ENCODE measurements around the gene NEAT1. TPM values are rescaled to one million over a fixed set of nuclear protein-coding genes. Genes with fewer than 3 reads are reported as not detected.

NEAT1 gene
- total and polyA plus RNA-seq, 2 experiments from 2014 or later = 5.3 to 7.2 TPM

DNA sequence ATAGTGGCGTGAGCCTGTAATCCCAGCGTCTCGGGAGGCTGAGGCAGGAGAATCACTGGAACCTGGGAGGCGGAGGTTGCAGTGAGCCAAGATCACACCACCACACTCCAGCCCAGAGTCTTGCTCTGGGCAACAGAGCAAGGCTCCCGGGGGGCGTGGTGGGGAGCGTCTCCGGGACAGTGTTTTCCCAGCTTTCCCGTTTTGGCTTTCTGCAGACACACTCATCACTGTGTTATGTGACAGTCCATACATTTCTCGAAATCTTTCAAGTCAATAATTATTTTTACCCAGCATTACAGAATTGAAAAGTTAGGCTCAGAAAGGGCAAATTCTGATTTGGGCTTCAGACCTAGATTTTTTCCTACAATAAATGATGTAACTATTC lies 31.7 kb downstream of the NEAT1 start:
- H3K27me3 Mint-ChIP-seq (ENCODE audit: insufficient read depth, low read depth, poor library complexity) = peaks cover 71% of the 10 kb centered on the region
- Histone ChIP-seq H4K20me1 (replicated peaks; ENCODE audit: insufficient read depth) (no peaks in the 10 kb centered on the region), H3K4me2 (peak overlapping the region; percentile 93), H3K36me3 (ENCODE audit: insufficient read depth) (no peaks in the 10 kb centered on the region), H3K79me2 (replicated peaks; ENCODE audit: insufficient read depth) (no peaks in the 10 kb centered on the region), H3K27ac (ENCODE audit: low read depth) (no peak overlapping the region), H2AFZ (peak overlapping the region; percentile 99; the same call in 1 of the 2 replicates), H3K9me2 (ENCODE audit: insufficient read depth) (no peaks in the 10 kb centered on the region), H3K4me3 (peak overlapping the region; percentile 76), H3K4me1 (ENCODE audit: insufficient read depth) (peaks cover 11% of the 10 kb centered on the region), H3F3A (replicated peaks; ENCODE audit: low read depth) (peaks cover 4% of the 10 kb centered on the region; the same call in 1 of the 2 replicates), H3K27me3 (ENCODE audit: insufficient read depth) (peaks cover 58% of the 10 kb centered on the region)
- peaks cover 1% of the 10 kb centered on the region; the same call in 1 of the 3 replicates for H3K36me3 Mint-ChIP-seq (ENCODE audit: low read depth)
- H3K4me1 Mint-ChIP-seq = peaks cover 11% of the 10 kb centered on the region
- no peak for ATAC-seq
- TF ChIP-seq, protein P1, sequence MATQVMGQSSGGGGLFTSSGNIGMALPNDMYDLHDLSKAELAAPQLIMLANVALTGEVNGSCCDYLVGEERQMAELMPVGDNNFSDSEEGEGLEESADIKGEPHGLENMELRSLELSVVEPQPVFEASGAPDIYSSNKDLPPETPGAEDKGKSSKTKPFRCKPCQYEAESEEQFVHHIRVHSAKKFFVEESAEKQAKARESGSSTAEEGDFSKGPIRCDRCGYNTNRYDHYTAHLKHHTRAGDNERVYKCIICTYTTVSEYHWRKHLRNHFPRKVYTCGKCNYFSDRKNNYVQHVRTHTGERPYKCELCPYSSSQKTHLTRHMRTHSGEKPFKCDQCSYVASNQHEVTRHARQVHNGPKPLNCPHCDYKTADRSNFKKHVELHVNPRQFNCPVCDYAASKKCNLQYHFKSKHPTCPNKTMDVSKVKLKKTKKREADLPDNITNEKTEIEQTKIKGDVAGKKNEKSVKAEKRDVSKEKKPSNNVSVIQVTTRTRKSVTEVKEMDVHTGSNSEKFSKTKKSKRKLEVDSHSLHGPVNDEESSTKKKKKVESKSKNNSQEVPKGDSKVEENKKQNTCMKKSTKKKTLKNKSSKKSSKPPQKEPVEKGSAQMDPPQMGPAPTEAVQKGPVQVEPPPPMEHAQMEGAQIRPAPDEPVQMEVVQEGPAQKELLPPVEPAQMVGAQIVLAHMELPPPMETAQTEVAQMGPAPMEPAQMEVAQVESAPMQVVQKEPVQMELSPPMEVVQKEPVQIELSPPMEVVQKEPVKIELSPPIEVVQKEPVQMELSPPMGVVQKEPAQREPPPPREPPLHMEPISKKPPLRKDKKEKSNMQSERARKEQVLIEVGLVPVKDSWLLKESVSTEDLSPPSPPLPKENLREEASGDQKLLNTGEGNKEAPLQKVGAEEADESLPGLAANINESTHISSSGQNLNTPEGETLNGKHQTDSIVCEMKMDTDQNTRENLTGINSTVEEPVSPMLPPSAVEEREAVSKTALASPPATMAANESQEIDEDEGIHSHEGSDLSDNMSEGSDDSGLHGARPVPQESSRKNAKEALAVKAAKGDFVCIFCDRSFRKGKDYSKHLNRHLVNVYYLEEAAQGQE (IDR thresholded peaks at IDR 0.05; ENCODE audit: unreplicated experiment) = no peak
- TF ChIP-seq ZNF114 (CRISPR knock-in tag; IDR thresholded peaks at IDR 0.05) = no peak
- TF ChIP-seq ZNF331 (CRISPR knock-in tag; IDR thresholded peaks at IDR 0.05; ENCODE audit: low read depth) = no peak
- no peak for TF ChIP-seq POLR2AphosphoS5 (IDR thresholded peaks at IDR 0.05; ENCODE audit: low read depth)
- TF ChIP-seq ETS1 (IDR thresholded peaks at IDR 0.05) = no peak
- DNase-seq (ENCODE audit: low spot score) = no peak
- peak overlapping the region; percentile 74; the same call in 2 of the 3 replicates for H3K4me3 Mint-ChIP-seq
- H3K27ac Mint-ChIP-seq = no peak overlapping the region
- peaks cover 27% of the 10 kb centered on the region for H3K9me3 Mint-ChIP-seq

DNA sequence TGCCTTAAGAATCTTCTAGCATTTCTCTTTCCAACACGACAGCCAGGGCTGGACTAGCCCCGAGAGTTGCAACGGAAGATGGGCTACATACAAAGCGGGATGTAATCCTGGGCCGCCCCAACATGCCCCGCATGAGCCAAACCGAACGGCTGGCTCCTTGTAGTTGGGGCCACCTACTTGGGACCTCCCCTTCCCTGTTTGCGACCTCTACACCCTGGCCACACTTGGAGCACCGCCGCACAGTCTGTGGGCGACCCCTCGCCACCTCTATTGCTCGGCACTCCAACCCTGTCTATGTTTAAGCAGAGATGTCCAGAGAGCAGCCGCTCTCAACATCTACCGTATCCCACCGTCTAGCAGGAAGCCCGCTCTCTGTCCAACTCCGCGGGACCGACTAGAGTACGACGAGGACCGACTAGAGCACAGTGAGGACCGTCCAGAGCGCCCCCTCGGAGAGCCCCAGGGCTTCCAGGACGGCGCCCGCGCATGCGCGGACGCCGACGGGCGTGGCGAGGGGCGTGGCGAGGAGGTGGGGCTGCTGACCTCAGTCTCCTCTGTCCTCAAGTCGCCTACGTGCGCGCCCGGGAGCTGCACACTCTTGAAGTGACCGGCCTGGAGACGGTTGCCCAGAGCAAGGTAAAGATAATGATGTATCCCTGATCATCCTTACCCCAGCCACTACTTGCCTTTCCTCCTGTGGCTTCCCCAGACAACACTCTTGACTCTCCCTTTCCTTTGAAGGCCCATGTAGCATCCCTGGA lies 32.3 kb downstream of the NEAT1 start:
- peak; percentile 95 for DNase-seq (ENCODE audit: low spot score)
- H3K4me3 ChIP-seq = peak overlapping the region; percentile 76
- H3K27ac ChIP-seq (ENCODE audit: low read depth) = no peak overlapping the region
- Mint-ChIP-seq H3K4me1 (peaks cover 16% of the 10 kb centered on the region), H3K4me3 (peak overlapping the region; percentile 74), H3K9me3 (peaks cover 21% of the 10 kb centered on the region), H3K27me3 (ENCODE audit: insufficient read depth, low read depth, poor library complexity) (peaks cover 76% of the 10 kb centered on the region), H3K36me3 (ENCODE audit: low read depth) (no peaks in the 10 kb centered on the region), H3K27ac (no peak overlapping the region)
- peaks cover 64% of the 10 kb centered on the region for H3K27me3 ChIP-seq (ENCODE audit: insufficient read depth)
- H3K9me2 ChIP-seq (ENCODE audit: insufficient read depth) = no peaks in the 10 kb centered on the region
- peaks cover 11% of the 10 kb centered on the region for H3K4me1 ChIP-seq (ENCODE audit: insufficient read depth)
- ATAC-seq = peak; percentile 83
- no peaks in the 10 kb centered on the region; the same call in 1 of the 2 replicates for H4K20me1 ChIP-seq (replicated peaks; ENCODE audit: insufficient read depth)
- no peaks in the 10 kb centered on the region for H3K79me2 ChIP-seq (replicated peaks; ENCODE audit: insufficient read depth)
- no peaks in the 10 kb centered on the region for H3K36me3 ChIP-seq (ENCODE audit: insufficient read depth)
- peaks cover 4% of the 10 kb centered on the region; the same call in 1 of the 2 replicates for H3F3A ChIP-seq (replicated peaks; ENCODE audit: low read depth)
- H2AFZ ChIP-seq = peak overlapping the region; percentile 99
- H3K4me2 ChIP-seq = peak overlapping the region; percentile 93
- TF ChIP-seq POLR2AphosphoS5 (IDR thresholded peaks at IDR 0.05; ENCODE audit: low read depth) = peak; percentile 81
- TF ChIP-seq ETS1 (IDR thresholded peaks at IDR 0.05) = no peak
- no peak for TF ChIP-seq ZNF114 (CRISPR knock-in tag; IDR thresholded peaks at IDR 0.05)
- no peak for TF ChIP-seq NANOG (IDR thresholded peaks at IDR 0.05; ENCODE audit: borderline replicate concordance)
- TF ChIP-seq CTCF (conservative IDR thresholded peaks at IDR 0.05; ENCODE audit: low read depth in 2 of 2) = peak in 1 of 2 experiments; percentile 31; a peak in 2 of 4 replicates
- peak; percentile 68 for TF ChIP-seq CREB1 (CRISPR knock-in tag; IDR thresholded peaks at IDR 0.05; ENCODE audit: low read depth)

Measured in GM23338 (cell line).